ENCODE results near the gene PLK2.

DNA sequence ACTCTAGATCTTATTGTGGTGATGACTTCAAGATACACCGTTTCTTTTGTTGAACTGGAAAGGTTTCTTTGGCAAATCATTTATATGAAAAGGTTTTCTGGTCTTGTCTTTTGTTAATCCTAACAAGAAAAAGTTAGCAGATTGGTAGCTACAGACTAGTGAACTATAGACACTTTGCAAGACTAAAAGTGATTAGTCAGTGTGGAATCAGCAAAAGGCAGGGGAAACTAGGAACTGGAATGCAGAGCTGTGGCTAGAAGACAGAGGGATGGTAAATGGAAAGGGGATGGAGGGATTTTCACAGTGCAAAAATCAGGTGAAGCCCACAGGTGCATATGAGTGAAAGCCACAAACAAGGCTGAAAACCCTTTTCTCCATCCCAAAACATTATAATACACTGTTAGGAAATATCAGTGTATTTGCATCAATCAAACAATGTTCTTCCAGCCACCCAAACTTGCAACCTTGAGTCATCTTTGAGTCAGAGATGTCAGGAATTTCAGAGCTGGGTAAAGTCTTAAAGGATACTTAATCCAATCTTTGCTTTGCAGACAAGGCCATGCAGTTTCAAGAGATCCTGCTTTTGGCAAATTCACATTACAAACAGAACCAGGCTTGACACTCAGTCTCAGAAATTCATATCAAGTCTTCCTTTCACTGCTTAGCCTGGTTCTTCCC, 52.7 kb downstream of the PLK2 start:
- no peak for TF ChIP-seq ZFP30 (CRISPR knock-in tag; IDR thresholded peaks at IDR 0.05)
- no peak for TF ChIP-seq BACH2 (CRISPR knock-in tag; IDR thresholded peaks at IDR 0.05; ENCODE audit: borderline replicate concordance)
- no peak for TF ChIP-seq TCF4 (CRISPR knock-in tag; IDR thresholded peaks at IDR 0.05; ENCODE audit: borderline replicate concordance)
